GM18907 (cell line): ENCODE data around the gene ZCCHC7.
"Not testable (repeated sequence)": the region's sequence is repeated elsewhere in the genome, so short reads cannot be mapped to it uniquely, and the experiment has no call there.

ENCODE experiments used
- ATAC-seq: cut with Tn5 transposase; IDR thresholded peaks from one replicate; pipeline ENCODE4 v1.9.1; 2021; ENCODE audit warnings: mild to moderate bottlenecking, moderate library complexity; ENCODE audit not compliant: unreplicated experiment

ZCCHC7 gene

DNA sequence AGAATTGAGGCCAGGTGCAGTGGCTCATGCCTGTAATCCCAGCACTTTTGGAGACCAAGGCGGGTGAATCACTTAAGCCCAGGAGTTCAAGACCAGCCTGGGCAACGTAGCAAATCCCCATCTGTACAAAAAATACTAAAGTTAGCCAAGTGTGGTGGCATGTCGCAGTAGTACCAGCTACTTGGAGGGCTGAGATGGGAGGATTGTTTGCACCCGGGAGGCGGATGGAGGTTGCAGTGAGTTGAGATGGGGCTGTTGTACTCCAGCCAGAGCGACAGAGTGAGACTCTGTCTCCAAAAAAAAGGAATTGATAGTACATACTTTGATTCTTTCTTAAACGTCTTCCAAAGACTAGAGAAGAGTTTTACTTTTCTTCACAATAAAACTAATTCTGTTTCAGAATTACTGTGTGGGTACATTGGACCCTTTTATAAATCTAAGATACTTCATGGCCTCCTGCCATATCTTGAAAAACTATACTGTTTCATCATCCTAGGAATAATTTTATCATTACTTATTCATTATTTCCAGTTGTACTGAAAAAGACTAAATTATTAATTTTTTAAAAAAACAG lies 170.1 kb downstream of the ZCCHC7 start:
- ATAC-seq, result no peak

DNA sequence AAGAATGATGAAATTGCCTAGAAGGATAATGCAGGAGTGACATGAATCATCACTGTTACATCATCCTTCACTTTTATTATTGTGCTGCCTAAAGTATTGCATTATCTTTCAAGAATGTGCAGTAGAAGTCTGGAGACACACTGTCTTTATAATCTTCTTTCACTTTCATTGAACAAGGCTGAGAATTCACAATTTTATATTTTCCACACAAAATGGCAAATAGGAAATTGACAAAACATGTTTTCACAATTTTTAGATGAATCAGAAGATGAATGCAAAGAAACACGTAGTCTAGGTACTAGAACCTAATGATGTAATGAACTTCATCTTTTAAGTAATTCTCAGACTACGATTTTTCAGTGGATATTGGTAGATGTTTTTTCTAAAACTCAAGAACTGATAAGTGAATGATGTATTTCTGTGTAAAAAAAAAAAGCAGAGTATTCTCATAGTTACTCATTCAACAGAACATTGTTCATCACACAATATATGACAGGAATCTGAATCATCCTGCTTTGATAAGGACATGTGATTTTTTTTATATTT lies 170.6 kb downstream of the ZCCHC7 start:
- no peak for ATAC-seq

- ATAC-seq, result not testable (repeated sequence)
These were observed 171.4 kb downstream of the ZCCHC7 start for GRCh38 chr9:37291612-37292238.

GRCh38 chr9:37292896-37293295 lies 172.5 kb downstream of the ZCCHC7 start:
- ATAC-seq, result no peak

DNA sequence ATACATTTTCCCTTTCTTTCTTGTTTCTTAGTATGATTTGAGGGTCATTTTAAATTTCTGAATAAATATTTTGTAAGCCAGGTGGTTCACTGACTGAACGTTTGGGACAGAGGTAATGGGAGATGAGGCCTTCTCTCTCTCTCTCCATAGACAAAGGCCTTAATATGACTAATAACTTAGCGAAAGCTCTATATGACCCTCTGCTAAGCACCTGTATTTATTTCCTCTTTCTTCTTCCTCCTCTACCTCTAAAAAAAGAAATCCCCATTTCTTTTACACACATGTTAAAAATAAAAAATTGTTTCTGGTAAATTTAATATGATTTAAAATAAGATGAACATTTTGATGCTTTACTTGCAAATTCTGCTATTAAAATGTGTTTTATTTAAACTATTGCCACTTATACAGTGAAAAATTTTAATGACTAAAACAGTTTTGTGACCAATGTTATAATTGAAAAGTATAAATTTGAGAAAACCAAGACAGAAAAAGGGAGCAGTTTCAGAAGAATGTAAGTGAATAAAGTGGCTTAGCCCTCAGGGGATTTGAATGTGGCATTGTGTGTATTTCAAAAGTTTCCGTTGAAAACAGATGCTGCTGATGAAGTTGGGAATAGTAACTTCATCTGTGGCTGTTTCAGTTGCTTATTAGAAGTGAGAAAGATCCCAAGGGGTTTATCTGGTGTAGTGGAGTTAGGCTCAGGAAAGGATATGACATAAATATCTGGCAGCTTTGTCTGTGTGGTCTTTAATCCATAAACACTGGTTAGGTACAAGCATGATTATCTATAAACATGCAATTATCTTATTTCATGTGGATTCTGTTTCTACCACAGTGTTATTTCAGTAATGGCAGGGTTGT lies 173.5 kb downstream of the ZCCHC7 start:
- ATAC-seq, result peak; percentile 68

- ATAC-seq, result no peak
These were observed 174.8 kb downstream of the ZCCHC7 start for GRCh38 chr9:37295178-37295577.

DNA sequence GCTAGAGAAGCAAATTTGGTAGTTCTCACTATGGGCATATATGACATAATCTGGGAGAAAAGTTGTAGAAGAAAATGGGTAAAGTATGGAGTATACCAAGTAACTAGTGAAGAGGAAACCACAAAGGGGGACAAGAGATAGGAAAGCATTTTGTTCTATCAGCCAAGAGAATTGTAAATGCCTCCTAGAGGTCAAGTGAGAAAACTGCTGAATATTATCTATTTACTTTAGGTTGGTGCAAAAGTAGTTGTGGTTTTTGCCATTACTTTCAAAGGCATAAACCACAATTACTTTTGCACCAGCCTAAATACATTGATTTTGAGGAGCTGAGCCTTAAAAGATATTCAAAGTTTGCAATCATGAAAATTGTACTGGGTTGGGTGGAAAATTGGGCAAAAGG lies 175.4 kb downstream of the ZCCHC7 start:
- ATAC-seq, result no peak

DNA sequence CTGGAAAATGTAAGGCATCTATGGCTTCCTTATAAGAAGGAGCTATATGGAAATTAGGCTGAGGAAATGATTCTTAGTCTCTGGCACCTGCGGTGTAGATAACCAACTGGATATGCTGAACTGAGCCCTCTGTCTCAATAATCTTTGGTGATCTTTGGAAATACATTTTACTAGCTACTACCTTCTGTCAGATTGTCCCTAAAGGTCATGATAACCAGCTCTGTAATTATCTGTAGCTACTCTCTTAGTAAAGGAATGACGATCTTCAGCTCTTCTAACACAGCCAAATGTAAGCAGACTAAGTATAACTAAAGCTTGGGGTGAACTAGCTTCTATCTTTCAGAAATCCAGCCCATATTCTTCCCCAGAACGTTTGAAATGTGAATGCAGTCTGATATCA lies 177.2 kb downstream of the ZCCHC7 start:
- ATAC-seq, result no peak

- no peak for ATAC-seq
These were observed 180.2 kb downstream of the ZCCHC7 start for GRCh38 chr9:37300620-37301019.

DNA sequence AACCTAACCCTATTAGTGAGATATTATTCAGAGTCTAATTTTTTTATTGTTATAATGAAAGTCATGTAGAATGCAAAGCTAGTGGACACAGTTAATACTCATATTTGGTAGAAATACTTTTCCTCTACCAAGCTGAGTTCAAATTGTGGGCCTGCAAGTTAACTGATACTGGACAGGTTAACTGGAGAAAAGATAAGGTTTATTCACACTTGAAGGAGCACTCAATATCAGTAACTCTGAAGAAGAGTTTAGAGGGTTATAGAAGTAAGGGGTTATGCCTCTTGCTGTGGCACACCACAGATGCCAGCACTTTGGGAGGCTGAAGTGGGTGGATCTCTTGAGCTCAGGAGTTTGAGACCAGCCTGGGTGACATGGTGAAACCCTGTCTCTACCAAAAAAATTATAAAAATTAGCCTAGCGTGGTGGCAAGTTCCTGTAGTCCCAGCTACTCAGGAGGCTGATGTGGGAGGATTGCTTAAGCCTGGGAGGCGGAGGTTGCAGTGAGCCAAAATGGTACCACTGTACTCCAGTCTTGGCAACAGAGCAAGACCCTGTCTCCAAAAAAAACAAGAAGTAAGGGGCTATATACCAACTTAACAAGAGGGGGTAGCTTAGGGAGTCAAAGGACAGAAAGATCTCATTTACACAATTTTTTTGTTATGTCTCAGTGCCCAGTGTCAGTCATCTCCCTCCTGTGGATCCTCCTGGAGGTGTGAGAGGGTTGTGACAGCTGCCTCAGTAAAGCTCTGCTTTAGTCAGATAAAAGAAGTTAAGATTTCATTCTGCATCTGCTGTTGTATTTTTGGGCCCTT lies 180.9 kb downstream of the ZCCHC7 start:
- no peak for ATAC-seq

DNA sequence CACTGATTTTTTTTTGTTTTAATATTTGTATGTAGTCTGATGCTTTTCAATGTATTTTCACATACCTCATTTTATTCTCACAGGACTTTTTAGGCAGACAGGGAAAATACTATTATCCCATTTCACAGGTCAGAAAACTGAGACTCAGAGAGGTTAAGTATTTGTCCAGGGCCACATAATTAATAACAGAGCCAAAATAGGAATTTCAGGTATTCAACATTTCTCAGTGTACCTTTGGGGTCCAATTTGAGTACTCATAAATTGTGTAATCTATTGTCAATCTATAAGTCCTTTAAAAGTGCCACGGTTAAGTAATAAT lies 181.4 kb downstream of the ZCCHC7 start:
- no peak for ATAC-seq

DNA sequence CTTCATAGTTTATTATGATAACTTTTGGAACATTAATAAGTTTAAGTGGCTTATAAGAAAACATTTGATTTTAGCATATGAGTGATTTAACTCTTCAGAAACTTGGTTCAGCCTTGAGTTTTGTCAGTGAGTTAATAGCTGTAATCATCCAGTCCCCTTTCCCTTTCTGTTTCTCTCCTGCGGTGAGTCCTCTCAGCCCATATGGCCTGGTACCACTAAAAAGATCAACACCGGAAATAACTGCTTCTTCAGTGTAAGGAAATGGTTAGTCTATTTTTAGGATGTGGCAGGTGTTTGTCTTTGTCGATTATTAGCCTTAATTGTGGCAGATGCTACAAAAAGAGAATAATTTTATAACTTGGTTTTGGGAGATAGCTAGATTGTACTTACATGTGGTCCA lies 181.9 kb downstream of the ZCCHC7 start:
- ATAC-seq, result peak; percentile 85

GRCh38 chr9:37303272-37303671 lies 182.9 kb downstream of the ZCCHC7 start:
- not testable (repeated sequence) for ATAC-seq

DNA sequence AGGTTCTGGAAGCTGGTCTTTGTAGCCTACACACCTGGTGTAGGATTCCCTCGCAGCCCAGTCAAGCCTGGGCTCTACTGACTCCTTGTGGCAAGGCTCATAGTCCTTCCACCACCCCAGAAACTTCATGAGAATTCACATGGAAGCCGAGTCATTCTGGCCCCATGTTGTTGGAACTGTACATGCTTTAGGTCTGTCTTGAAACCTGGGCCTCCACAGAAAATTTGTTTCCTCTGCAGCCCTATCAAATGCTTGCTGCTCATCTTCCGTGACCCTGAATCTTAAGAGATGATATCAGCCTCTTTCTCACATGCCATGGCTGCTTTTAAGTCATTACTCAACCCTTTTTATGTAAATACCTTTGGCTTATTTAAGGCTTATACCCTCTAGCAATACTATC lies 188.8 kb downstream of the ZCCHC7 start:
- peak; percentile 42 for ATAC-seq

GRCh38 chr9:37311938-37312708 lies 191.7 kb downstream of the ZCCHC7 start:
- no peak for ATAC-seq

DNA sequence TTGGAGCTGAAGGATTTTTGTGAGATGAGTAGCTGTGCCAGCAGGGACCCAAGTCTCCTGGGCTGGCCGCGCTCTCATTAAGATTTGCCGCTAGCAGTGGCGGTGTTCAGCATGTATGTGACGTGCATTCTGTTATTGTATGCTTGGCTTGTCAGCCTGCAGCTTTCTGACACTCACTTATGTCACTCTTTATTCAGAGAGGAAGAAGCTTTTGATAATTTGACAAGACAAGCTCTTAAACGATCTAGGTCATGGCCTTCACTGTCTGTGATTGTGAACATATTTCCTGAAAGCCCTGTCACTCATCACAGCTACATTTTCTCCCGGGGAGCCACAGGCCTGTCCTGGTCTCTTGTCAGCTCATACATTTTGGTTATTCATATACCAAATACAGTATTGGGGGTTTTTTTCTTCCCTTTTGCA lies 203.9 kb downstream of the ZCCHC7 start:
- ATAC-seq, result peak; percentile 63

DNA sequence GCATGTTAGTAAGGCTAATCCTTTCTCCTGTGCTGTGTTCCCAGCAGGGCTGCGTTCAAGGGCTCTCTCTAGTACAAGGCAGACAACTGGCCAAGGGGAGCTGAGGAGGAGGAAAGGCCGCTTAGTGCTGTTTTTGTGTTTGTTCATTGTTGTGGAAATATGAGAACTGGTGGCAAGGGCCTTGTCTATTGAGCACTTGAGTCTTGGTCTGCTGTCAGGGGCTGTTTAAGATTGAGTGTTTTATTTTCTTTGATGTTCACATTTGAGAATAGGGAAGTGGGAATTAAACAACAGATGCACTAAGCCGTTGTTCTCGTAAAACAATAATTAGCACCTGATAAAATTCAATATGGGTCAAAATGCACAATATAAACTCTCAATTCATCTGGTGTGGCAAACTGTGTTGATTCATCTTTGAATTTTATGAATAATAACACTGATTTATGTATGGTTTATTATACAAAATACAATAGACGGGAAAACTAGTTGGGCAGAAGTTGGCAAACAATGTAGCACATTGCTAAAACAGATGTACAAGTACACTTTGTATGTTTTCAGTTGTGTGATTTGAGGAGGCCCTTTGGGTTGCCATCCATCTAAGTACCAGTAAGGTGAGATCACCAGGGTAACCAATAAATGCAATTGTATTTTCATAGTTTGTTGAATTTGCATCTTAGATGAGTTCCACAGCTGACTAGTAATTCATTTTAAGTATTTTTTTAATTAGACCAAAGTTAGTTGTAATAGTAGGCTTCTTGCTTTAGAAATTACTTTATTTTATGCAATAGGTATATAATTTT lies 204.5 kb downstream of the ZCCHC7 start:
- no peak for ATAC-seq

GRCh38 chr9:37325778-37326177 lies 205.4 kb downstream of the ZCCHC7 start:
- no peak for ATAC-seq

DNA sequence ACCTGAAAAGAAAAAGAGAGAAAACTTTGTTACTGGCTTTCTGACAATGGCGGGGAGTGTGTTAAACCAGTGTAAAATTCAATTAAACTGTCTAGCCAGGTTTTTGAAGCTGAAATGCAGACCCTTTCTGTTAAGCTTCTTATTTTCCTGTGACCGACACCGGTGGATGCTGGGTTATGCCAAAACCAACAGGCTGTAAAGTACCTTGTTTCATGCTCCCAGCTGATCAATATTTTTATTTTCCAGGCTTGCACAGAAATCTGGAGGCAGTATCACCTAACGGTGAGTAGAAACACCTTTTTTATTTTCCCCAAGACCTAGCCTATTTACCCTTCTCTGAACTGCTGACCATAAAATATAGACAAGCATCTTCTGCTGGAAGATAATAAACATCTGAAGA lies 207.2 kb downstream of the ZCCHC7 start:
- ATAC-seq, result no peak
